Trophoblast cell (in vitro differentiated cells and primary cell): ENCODE results near the gene LIPC.

Experiments
- DNase-seq, 2 donors: peaks; one replicate each; pipeline ENCODE4 v3.0.0-alpha.2; 2016
- H2AFZ ChIP-seq: 2 replicates; pipeline ENCODE4 v1.6.1; 2013; ENCODE audit warnings: low read length, moderate library complexity, mild to moderate bottlenecking; ENCODE audit not compliant: insufficient read depth, poor library complexity
- H2AK5ac ChIP-seq: 2 replicates; pipeline ENCODE4 v1.6.1; 2013; ENCODE audit warnings: mild to moderate bottlenecking, low read length
- H2BK120ac ChIP-seq: 2 replicates; pipeline ENCODE4 v1.6.1; 2013; ENCODE audit warnings: low read length, mild to moderate bottlenecking, moderate library complexity; ENCODE audit not compliant: insufficient read depth, poor library complexity
- H2BK12ac ChIP-seq: 2 replicates; pipeline ENCODE4 v1.6.1; 2013; ENCODE audit warnings: mild to moderate bottlenecking, low read length, moderate library complexity
- H2BK5ac ChIP-seq: 2 replicates; pipeline ENCODE4 v1.6.1; 2013; ENCODE audit warnings: low read length, low read depth, moderate library complexity, mild to moderate bottlenecking; ENCODE audit not compliant: poor library complexity
- H3K14ac ChIP-seq: 2 replicates; pipeline ENCODE4 v1.6.1; 2013; ENCODE audit warnings: mild to moderate bottlenecking, low read length
- H3K18ac ChIP-seq: 2 replicates; pipeline ENCODE4 v1.6.1; 2013; ENCODE audit warnings: mild to moderate bottlenecking, low read length
- H3K23ac ChIP-seq: 2 replicates; pipeline ENCODE4 v1.6.1; 2013; ENCODE audit warnings: low read length
- H3K27ac ChIP-seq: 2 replicates; pipeline ENCODE4 v1.5.1; 2013; ENCODE audit warnings: low read depth, mild to moderate bottlenecking, inconsistent platforms, low read length, moderate library complexity
- H3K27me3 ChIP-seq: 2 replicates; pipeline ENCODE4 v1.6.1; 2013; ENCODE audit warnings: inconsistent platforms, mild to moderate bottlenecking, low read length, moderate library complexity; ENCODE audit not compliant: insufficient read depth
- H3K36me3 ChIP-seq, 2 experiments: 1 replicate in 1 of 2; 2 replicates in 1 of 2; pipeline ENCODE4 v1.6.1; 2013; ENCODE audit warnings: low read length in 2 of 2, mild to moderate bottlenecking in 2 of 2, moderate library complexity in 1 of 2; ENCODE audit not compliant: insufficient read depth in 2 of 2, control insufficient read depth in 1 of 2
- H3K4ac ChIP-seq: 2 replicates; pipeline ENCODE4 v1.6.1; 2013; ENCODE audit warnings: low read depth, mild to moderate bottlenecking, low read length, moderate library complexity
- H3K4me1 ChIP-seq, 2 experiments: 1 replicate in 1 of 2; 2 replicates in 1 of 2; pipeline ENCODE4 v1.6.1; 2013; ENCODE audit warnings: low read length in 2 of 2, mild to moderate bottlenecking in 2 of 2, moderate library complexity in 1 of 2; ENCODE audit not compliant: insufficient read depth in 2 of 2, control insufficient read depth in 1 of 2
- H3K4me2 ChIP-seq: 2 replicates; pipeline ENCODE4 v1.6.1; 2013; ENCODE audit warnings: inconsistent platforms, mild to moderate bottlenecking, low read length, moderate library complexity
- H3K4me3 ChIP-seq: 2 replicates; pipeline ENCODE4 v1.5.1; 2013; ENCODE audit warnings: mild to moderate bottlenecking, low read depth, low read length, inconsistent platforms
- H3K79me1 ChIP-seq: one replicate; pipeline ENCODE4 v1.6.1; 2013; ENCODE audit warnings: low read length
- H3K79me2 ChIP-seq: 2 replicates; pipeline ENCODE4 v1.6.1; 2013; ENCODE audit warnings: low read length, mild to moderate bottlenecking; ENCODE audit not compliant: control insufficient read depth, insufficient read depth, poor library complexity
- H3K9ac ChIP-seq: 2 replicates; pipeline ENCODE4 v1.6.1; 2013; ENCODE audit warnings: mild to moderate bottlenecking, low read length
- H3K9me3 ChIP-seq: 2 replicates; pipeline ENCODE4 v1.6.1; 2013; ENCODE audit warnings: low read depth, mild to moderate bottlenecking, control low read depth, inconsistent platforms, low read length; ENCODE audit not compliant: insufficient read depth
- H4K12ac ChIP-seq: 2 replicates; pipeline ENCODE4 v1.6.1; 2013; ENCODE audit warnings: low read depth, mild to moderate bottlenecking, low read length, moderate library complexity
- H4K8ac ChIP-seq: 2 replicates; pipeline ENCODE4 v1.6.1; 2013; ENCODE audit warnings: low read depth, mild to moderate bottlenecking, low read length, moderate library complexity
- H4K91ac ChIP-seq: one replicate; pipeline ENCODE4 v1.6.1; 2013; ENCODE audit warnings: low read depth, mild to moderate bottlenecking, low read length, moderate library complexity
- WGBS: extraction: QIAGEN DNeasy Blood & Tissue Kit; methylation state at CpG from one replicate; pipeline ENCODE4 v1.1.7; 2013; ENCODE audit warnings: missing lambda C conversion rate; ENCODE audit not compliant: insufficient read length, insufficient coverage; ENCODE audit errors: extremely low coverage; 5-methylcytosine and 5-hydroxymethylcytosine counted together

The LIPC gene

DNA sequence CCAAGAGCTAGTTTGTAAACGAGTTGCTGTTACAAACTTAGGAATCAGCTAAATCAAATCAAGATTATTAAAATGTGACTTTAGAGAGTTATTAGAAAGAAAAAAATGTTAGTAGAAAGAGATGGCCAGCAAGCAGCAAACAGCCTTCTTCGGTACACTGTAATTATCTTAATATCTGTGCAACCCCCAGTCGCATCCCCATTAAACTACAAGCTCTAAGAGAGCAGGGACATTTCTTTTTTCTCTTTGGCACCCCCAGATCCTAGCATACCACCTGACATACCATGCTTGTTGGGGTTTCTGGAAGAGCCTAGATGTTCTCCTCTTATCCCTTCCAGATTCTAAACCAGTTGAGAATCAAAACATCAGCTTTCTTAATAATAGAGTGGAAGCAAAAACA, 45.1 kb upstream of the LIPC start:
- Histone ChIP-seq H3K79me2 (peaks cover 9% of the 10 kb centered on the region), H3K23ac (no peak overlapping the region), H2BK120ac (no peak overlapping the region), H2BK5ac (no peak overlapping the region), H3K4ac (no peak overlapping the region), H2BK12ac (no peak overlapping the region), H4K8ac (no peak overlapping the region), H3K4me1 (peaks cover 14 to 19% of the 10 kb centered on the region in 2 experiments), H3K14ac (no peak overlapping the region), H3K9me3 (no peaks in the 10 kb centered on the region), H3K27ac (no peak overlapping the region), H3K9ac (no peak overlapping the region), H3K27me3 (no peaks in the 10 kb centered on the region), H2AK5ac (no peak overlapping the region), H3K18ac (no peak overlapping the region), H4K12ac (no peak overlapping the region), H3K36me3 (no peaks in the 10 kb centered on the region), H2AFZ (no peak overlapping the region), H3K4me2 (no peak overlapping the region), H3K4me3 (no peak overlapping the region), H4K91ac (no peak overlapping the region), H3K79me1 (peaks cover 25% of the 10 kb centered on the region)
- WGBS: no CpG with 5 or more reads among the region's 3 CpGs
- DNase-seq: no peak

- H3K14ac ChIP-seq: no peak overlapping the region
- H3K4me1 ChIP-seq: peaks cover 17 to 22% of the 10 kb centered on the region in 2 experiments
- no peaks in the 10 kb centered on the region for H3K36me3 ChIP-seq
- H4K12ac ChIP-seq: no peak overlapping the region
- no peak overlapping the region for H2AFZ ChIP-seq
- H3K9ac ChIP-seq: no peak overlapping the region
- no peak overlapping the region for H3K23ac ChIP-seq
- no peak overlapping the region for H3K27ac ChIP-seq
- peak overlapping the region; percentile 52 for H4K91ac ChIP-seq
- no peaks in the 10 kb centered on the region for H3K9me3 ChIP-seq
- H3K18ac ChIP-seq: no peak overlapping the region
- peaks cover 9% of the 10 kb centered on the region for H3K79me2 ChIP-seq
- no peak overlapping the region for H4K8ac ChIP-seq
- H3K79me1 ChIP-seq: peaks cover 28% of the 10 kb centered on the region
- no peak overlapping the region for H2AK5ac ChIP-seq
- H3K4me2 ChIP-seq: no peak overlapping the region
- H3K4me3 ChIP-seq: no peak overlapping the region
- H2BK12ac ChIP-seq: peak overlapping the region; percentile 82
- WGBS: no CpG with 5 or more reads among the region's 2 CpGs
- H3K27me3 ChIP-seq: no peaks in the 10 kb centered on the region
- no peak overlapping the region for H3K4ac ChIP-seq
- DNase-seq: peak in 1 of 2 donors; percentile 46
- H2BK120ac ChIP-seq: peak overlapping the region; percentile 64
- no peak overlapping the region for H2BK5ac ChIP-seq
Measured at GRCh38 chr15:58387130-58387529, 44.7 kb upstream of the LIPC start.

- Histone ChIP-seq H3K23ac (no peak overlapping the region), H4K12ac (no peak overlapping the region), H3K79me2 (peaks cover 9% of the 10 kb centered on the region), H2BK120ac (peak overlapping the region; percentile 46), H3K9ac (no peak overlapping the region), H3K27ac (peak overlapping the region; percentile 15), H3K4me2 (no peak overlapping the region), H4K91ac (peak overlapping the region; percentile 32), H3K4ac (no peak overlapping the region), H2AFZ (no peak overlapping the region), H2BK5ac (peak overlapping the region; percentile 92), H3K18ac (no peak overlapping the region), H3K27me3 (no peaks in the 10 kb centered on the region), H4K8ac (no peak overlapping the region), H2BK12ac (peak overlapping the region; percentile 80), H3K36me3 (no peaks in the 10 kb centered on the region), H3K4me3 (no peak overlapping the region), H3K9me3 (no peaks in the 10 kb centered on the region), H2AK5ac (peak overlapping the region; percentile 35), H3K14ac (no peak overlapping the region), H3K79me1 (peaks cover 33% of the 10 kb centered on the region), H3K4me1 (peaks cover 18 to 26% of the 10 kb centered on the region in 2 experiments)
- WGBS: no CpG with 5 or more reads among the region's 7 CpGs
- DNase-seq: no peak
Measured at GRCh38 chr15:58388211-58388610, 43.6 kb upstream of the LIPC start.

- peak overlapping the region; percentile 96 for H2BK5ac ChIP-seq
- H3K4me1 ChIP-seq: peaks cover 24 to 33% of the 10 kb centered on the region in 2 experiments
- peaks cover 9% of the 10 kb centered on the region for H3K79me2 ChIP-seq
- H2BK12ac ChIP-seq: peak overlapping the region; percentile 88
- H2AFZ ChIP-seq: no peak overlapping the region
- peaks cover 42% of the 10 kb centered on the region for H3K79me1 ChIP-seq
- no peak for DNase-seq
- H4K8ac ChIP-seq: peak overlapping the region; percentile 70
- H3K27ac ChIP-seq: peak overlapping the region; percentile 94
- peak overlapping the region; percentile 44 for H4K12ac ChIP-seq
- peak overlapping the region; percentile 84 for H3K18ac ChIP-seq
- H2AK5ac ChIP-seq: peak overlapping the region; percentile 79
- H2BK120ac ChIP-seq: peak overlapping the region; percentile 95
- no peaks in the 10 kb centered on the region for H3K9me3 ChIP-seq
- H3K36me3 ChIP-seq: no peaks in the 10 kb centered on the region
- peak overlapping the region; percentile 72 for H3K4ac ChIP-seq
- peak overlapping the region; percentile 98 for H4K91ac ChIP-seq
- no peak overlapping the region for H3K9ac ChIP-seq
- WGBS: no CpG with 5 or more reads among the region's 3 CpGs
- no peak overlapping the region for H3K23ac ChIP-seq
- no peak overlapping the region for H3K4me2 ChIP-seq
- H3K4me3 ChIP-seq: no peak overlapping the region
- H3K14ac ChIP-seq: peak overlapping the region; percentile 92
- no peaks in the 10 kb centered on the region for H3K27me3 ChIP-seq
Measured at GRCh38 chr15:58390118-58390517, 41.7 kb upstream of the LIPC start.
